Stimulated activated CD8-positive, alpha-beta memory T cell treated with anti-CD3 and anti-CD28 coated beads, Interleukin-12 subunit alpha, Interleukin-12 subunit beta, amount 100 ng/mL, for 4 hours (primary cell): ENCODE results near the gene HSDL2.
"Not testable (repeated sequence)": the region's sequence is repeated elsewhere in the genome, so short reads cannot be mapped to it uniquely, and the experiment has no call there.

ENCODE experiments used
- DNase-seq: peaks from one replicate; pipeline ENCODE4 v3.0.0-alpha.2; 2020; ENCODE audit warnings: low read depth

Gene HSDL2

DNA sequence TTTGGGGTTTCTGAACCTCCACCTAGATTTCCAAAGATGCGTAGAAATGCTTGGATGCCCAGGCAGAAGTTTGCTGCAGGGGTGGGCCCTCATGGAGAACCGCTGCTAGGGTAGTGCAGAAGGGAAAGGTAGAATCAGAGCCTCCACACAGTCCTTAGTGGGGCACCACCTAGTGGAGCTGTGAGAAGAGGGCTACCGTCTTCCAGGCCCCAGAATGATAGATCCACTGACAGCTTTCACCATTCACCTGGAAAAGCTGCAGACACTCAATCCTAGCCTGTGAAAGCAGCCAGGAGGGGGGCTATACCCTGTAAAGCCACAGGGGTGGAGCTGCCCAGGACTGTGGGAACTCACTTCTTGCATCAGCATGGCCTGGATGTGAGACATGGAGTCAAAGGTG is 13.3 kb upstream of the HSDL2 start:
- DNase-seq, result no peak

DNA sequence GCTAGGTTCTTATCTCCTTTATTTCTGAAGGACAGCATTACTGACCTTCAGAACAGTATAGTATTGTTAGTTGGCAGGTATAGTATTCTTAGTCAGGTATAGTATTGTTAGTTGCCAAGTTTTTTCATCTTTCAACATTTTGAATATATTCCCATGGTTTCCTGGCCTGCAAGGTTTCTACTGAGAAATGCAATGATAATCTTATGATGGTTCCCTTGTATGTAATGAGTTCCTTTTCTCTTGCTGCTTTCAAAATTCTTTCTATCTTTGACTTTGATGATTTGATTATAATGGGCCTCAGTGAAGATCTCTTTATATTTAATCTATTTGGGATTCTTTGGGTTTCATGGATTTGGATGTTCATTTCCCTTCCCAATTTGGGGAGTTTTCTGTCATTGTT is 12.4 kb upstream of the HSDL2 start:
- DNase-seq, result no peak

DNA sequence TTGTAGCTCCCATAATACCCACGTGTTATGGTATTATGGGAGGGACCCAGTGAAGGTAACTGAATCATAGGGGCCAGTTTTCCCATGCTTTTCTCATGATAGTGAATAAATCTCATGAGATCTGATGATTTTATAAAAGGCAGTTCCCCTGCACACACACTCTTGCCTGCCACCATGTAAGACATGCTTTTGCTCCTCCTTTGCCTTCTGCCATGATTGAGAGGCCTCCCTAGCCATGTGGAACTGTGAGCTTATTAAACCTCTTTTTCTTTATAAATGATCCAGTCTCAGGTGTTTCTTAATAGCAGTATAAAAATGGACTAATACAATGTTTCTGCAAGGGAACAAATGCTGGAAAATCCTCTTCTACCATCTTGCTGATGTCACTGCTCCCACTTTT is 10.1 kb upstream of the HSDL2 start:
- no peak for DNase-seq

DNA sequence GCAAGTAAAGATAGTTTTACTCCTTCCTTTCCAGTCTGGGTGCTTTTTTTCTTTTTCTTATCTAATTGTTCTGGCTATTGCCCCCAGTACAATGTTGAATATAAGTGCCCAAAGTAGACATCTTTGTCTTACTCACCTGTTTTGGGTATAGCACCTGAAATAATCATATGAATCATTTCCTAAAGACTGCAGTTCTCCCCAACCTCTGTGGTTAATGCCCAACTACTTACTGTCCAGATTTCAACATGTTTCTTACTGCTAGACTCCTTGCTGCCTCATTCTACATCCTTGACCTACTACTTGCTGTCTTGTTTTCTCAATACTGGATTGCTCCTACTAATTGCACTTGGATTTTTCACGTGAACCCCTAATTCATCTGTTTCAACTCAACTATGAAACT is 8.8 kb upstream of the HSDL2 start:
- DNase-seq, result no peak

DNA sequence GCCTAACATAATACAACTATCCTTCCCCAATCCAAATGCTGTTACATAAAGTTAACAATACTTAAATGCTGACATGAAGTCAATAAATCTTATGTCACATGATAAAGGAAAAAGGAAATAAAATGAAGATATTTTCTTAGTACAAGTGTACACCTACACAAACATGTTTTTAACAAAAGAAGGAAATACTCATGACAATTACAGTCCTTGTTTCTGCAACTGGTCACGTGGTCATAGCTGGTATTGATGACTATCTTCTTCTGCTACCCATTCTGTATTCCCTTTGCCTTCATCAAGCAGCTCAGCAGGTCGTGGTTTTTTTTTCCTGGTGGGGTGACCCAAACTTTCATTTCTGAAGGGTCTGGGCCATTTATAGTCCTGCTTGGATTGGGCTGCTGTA is 6.2 kb upstream of the HSDL2 start:
- not testable (repeated sequence) for DNase-seq

GRCh38 chr9:112374232-112374631 is 5.7 kb upstream of the HSDL2 start:
- DNase-seq, result not testable (repeated sequence)

- DNase-seq, result no peak
Observed at GRCh38 chr9:112375361-112375760, 4.5 kb upstream of the HSDL2 start.

- no peak for DNase-seq
Observed at GRCh38 chr9:112377087-112377486, 2.8 kb upstream of the HSDL2 start.

DNA sequence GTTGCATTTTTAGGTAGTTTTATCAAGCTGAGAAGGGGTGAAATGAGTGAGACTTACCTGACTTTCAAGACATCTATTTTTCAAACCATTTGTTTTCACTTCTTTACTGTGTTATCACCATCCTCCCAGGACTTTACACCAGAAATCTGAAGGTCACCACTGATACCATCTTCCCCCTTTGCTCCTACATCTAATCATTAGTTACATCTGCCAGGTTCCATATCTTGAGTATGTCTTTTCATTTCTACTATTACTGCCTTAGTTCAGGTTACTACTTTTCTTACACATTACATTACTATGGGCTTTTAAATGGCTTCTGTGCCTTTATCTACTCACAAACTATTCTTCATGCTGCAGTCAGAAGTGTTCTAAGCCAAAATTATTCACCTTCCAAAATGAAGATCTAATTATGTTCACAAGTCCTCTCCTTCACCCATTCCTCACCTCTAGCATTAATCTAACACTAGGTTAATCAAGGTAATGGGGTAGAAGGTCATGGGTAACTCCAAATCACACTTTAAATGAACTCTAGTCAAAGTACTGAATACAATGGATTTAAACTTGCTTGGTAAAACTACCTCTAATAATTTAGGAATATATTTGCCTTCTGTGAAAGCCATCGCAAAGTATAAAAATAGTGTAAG is 2.1 kb upstream of the HSDL2 start:
- DNase-seq, result no peak

- peak; percentile 7 for DNase-seq
Observed at GRCh38 chr9:112378328-112379176, 1.4 kb upstream of the HSDL2 start.

DNA sequence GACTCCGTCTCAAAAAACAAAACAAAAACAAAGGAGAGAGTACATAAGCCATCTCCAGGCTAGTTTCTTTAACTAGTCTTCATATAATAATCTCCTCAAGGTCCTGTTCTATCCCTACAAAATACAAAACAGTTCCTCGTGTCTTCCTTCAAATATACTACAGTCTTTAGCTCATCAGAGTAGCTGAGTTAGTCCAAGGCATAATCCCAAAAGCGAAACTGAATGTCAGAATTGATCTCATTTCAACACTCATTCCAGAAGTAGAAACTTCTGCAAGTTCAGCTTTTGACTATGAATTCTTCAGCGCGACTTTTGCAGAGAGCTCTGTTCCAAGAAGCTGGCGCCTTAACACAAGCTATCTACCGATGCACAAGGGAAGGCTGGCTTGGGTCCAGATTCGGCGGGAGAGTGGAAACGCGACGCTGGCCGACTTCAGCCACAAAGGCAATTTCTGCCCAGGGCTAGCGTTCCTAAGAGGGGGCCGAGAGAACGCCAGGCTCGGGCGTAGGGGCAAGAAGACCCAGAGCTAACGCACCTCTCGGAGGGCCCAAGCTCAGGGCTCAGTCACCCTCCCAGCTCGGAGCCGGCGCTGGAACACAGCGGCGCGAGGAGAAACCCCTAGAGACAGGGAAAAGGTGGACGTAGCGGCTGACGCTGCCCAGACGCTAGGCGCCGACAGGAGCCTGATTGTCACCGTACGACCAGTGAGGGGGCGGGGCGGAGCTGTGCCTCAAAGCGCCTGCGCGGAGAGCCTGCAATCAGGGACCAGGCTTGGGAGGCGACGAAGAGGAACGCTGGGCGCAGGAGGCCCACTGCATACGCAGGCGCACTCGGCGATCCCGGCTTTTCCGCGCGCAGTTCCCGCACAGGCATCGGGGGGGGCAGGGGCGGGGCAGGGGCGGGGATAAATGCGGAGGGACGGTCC is 469 bp upstream of the HSDL2 start:
- DNase-seq, result peak; percentile 95

DNA sequence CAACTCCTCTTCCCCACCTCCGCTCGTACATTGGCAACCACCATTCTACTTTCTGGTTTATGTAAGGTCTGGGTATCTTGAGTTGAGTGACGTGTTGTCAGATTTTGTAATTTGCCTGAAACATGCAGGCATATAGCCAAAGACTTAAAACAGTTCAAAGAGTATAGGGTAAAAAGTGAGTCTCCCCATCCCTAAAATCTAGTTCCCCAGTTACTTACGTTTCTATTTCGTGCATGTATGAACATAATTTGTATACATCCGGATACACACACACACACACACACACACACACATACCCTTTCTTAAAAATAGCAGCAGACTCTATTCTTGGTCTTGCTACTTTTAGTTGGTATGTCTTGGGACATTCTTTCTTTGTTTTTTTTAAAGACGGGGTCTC is 915 bp downstream of the HSDL2 start:
- DNase-seq, result no peak

- no peak for DNase-seq
Observed at GRCh38 chr9:112382066-112382465, 2.2 kb downstream of the HSDL2 start.

- no peak for DNase-seq
Observed at GRCh38 chr9:112382501-112383364, 2.8 kb downstream of the HSDL2 start.

DNA sequence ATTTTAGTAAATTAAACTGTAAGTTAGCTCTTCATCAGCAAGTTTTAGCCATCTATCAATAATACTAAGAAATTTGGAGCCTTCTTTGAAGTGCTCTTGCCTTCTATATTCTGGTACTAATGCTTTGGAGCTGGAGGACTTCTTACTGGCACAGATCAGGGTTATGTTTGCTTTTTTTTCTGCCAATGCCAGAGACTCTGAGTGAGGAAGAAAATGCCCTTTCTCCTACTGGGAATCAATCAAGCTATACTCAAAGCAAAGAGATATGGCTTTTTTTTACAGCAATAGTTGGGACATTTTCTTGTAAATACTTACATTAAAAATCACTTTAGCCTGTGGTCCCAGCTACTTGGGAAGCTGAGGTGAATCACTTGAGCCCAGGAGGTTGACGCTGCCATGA is 4.3 kb downstream of the HSDL2 start:
- DNase-seq, result no peak

GRCh38 chr9:112384690-112385089 is 4.8 kb downstream of the HSDL2 start:
- DNase-seq, result no peak

DNA sequence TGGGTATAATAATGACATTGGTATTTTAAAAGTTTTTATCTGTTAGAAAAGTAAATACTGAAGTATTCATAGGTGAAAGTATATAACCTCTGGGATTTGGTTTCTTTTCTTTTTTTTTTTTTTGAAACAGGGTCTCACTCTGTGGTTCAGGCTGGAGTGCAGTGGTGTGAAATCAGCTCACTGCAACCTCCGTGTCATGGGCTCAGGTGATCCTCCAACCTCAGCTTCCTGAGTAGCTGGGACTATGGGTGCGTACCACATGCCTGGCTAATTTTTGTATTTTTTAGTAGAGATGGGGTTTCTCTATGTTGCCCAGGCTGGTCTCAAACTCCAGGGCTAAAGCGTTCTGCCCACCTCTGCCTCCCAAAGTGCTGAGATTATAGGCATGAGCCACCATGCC is 7.2 kb downstream of the HSDL2 start:
- DNase-seq, result no peak

DNA sequence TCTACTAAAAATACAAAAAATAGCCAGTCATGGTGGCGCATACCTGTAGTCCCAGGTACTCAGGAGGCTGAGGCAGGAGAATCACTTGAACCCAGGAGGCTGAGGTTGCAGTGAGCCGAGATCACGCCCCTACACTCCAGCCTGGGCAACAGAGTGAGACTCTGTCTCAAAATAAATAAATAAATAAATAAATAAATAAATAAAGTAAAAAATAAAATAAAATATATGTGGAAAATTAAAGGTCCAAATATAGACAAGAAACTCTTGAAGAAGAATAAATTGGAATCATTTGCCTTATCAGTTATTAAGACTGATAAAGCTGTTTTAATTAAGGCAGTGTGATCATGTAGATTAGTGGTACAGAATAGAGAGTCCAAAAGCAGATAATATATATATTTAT is 10.0 kb downstream of the HSDL2 start:
- not testable (repeated sequence) for DNase-seq

DNA sequence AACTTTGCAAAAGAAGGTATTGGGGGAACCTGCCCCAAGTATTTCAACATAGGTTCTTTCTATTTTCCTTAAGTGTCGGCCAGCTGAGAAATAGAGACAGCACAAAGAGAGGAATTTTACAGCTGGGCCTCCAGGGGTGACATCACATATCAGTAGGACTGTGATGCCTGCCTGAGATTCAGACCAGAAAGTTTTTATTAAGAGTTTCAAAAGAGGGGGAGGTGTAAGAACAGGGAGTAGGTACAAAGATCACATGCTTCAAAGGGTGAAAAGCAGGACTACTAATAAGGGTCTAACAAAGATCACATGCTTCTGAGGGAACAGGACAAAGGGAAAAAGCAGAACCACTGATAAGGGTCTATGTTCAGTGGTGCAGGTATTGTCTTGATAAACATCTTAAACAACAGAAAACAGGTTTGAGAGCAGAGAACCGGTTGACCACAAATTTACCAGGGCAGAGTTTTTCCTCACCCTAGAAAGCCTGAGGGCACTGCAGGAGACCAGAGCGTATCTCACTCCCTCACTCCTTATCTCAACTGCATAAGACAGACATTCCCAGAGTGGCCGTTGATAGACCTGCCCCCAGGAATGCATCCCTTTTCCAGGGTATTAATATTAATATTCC is 12.1 kb downstream of the HSDL2 start:
- DNase-seq, result not testable (repeated sequence)

- DNase-seq, result not testable (repeated sequence)
Observed at GRCh38 chr9:112393146-112393545, 13.2 kb downstream of the HSDL2 start.

DNA sequence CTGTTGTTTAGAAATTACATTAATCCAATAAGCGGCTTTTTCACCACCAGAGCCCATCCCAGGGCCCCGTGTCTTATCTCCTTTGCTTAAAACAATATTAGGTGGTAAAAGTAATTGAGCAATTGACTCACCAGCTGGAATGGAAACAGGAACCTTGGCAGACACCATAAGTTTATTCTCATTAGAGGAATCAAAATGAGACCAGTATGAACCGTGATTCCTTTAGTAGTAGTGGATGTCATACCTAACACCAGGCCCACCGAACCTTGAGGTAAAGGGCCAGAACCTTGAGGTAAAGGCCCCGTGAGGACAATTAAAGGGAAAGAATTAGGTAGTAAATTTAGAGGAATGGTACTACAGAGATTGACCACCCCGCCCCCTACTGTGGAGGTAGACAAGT is 16.5 kb downstream of the HSDL2 start:
- DNase-seq, result no peak
